GM18858 (cell line): ENCODE data around the gene PPP2R2B.
"Not testable (repeated sequence)": the region's sequence is repeated elsewhere in the genome, so short reads cannot be mapped to it uniquely, and the experiment has no call there.

ENCODE experiments used
- ATAC-seq: cut with Tn5 transposase; IDR thresholded peaks from one replicate; pipeline ENCODE4 v1.9.1; 2021; ENCODE audit not compliant: unreplicated experiment

The PPP2R2B gene

GRCh38 chr5:146748533-146748932 lies 130.0 kb downstream of the PPP2R2B start:
- ATAC-seq = no peak

DNA sequence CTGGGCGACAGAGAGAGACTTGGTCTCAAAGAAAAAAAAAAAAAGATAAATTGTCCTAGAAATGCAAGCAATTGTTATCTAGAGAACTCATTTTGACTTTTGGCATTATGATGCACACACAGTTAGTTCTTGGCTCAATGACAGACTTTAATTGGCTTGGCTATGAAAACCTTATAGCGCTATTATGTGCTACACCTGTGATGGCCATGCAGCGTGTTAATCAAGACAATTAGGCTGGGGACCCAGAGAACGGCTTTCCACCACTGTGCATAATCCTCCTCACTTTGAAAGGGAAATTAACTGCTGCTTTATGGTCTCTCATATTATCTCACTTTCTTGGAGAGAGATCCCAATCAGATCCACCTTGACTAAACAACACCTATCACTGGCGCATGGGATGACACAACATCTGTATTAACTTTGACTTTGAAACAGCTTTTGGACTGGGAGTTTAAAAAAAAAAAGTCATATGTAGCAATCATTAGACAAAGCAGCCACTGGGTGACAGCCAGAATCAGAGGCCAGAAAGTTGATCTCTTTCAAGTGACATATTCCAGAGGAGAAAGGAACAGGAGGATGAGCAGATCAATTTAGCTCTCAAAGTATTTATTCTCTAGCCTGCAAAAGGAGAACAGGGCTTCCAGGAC lies 132.5 kb downstream of the PPP2R2B start:
- no peak for ATAC-seq

DNA sequence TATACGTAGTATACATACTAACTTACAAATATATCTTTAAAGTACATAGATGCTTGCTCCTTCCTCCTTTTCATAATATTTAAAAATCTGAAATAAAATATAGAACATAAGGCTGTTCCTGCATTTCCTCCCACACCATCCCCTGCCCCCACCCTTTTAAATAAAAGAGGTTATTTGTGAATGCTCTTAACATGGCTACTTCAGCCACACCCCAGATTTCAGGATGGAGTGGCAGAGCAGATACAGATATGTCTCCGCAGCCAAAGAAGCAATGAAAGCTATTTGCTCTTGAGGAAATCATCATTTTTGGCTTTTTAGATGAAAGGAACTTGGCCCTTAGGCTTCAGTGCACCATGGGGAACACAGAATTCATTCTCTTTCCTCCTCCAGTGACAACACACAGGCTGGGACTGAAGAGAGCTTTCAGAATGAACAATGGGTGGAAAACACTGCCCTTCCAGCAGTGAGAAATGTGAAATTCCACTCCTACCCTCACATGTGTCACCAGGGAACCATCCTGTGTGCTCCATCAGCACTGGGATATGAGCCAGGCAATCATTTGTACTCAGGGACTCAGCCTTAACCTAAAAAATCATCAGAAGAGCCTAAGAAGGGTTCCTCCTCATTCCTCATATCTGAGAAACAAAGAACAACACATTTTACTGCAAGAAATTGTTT lies 134.3 kb downstream of the PPP2R2B start:
- ATAC-seq = no peak

DNA sequence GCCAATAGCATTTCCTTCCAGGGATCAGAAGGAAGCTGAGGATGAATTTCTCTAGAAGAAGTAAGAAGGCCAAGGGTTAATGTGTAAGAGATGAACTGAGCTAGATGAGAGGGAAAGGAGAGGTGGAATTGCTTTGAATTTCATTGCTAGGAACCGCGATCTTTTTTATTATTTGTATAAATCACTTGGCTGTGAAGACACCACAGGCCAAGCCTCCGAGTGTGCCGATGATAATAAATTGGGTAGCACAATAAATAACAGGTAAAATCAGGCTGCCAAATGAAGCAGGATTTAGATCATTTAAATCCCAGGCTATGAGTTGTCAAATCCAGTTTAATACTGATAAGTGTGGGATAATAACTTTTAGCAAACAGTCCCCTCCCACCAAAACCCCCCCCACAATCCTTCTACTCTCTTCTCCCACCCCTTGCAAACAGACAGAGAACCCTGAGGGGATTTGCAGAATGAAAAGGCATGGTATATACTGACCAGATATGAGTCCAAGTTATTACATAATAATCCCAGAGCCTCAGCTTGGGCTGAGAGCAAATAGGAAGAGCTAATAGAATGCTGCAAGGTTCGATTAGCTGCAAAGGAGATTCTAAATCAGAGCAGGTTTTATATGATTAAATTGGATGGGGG lies 143.5 kb downstream of the PPP2R2B start:
- no peak for ATAC-seq

GRCh38 chr5:146732962-146733361 lies 145.6 kb downstream of the PPP2R2B start:
- no peak for ATAC-seq

DNA sequence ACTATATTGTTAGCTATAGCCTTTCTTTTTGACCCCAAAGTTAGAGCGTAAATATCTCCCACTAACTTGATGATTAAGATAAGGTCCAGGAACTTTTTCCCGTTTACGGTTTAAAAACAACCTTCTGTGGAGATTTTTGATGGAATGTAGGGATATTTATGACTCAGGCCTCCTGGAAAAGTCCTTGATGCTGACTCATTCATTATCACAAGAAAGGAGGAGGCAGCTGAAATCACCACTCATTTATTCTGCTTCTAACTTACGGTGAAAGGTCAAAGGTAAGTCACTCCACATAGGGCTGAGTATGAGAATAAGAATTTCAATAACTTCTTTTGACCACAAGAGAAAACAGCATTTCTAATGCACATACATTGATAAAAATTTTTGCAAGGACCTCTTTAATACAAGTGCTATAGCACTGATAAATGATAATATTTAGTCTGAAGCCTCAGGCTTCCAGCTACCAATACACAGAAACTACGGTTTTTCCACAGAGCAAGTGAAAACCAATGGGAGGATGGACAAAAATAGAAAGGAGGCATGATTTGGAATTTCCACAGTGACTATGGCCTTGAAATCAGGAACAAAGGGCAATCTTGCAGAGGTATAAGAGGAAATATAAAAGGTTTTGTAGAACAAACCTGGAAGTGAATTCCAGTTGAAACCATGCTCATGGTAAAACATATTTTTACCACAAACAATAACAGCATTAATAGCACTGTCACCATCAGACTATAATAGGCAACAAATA lies 146.5 kb downstream of the PPP2R2B start:
- ATAC-seq = no peak

DNA sequence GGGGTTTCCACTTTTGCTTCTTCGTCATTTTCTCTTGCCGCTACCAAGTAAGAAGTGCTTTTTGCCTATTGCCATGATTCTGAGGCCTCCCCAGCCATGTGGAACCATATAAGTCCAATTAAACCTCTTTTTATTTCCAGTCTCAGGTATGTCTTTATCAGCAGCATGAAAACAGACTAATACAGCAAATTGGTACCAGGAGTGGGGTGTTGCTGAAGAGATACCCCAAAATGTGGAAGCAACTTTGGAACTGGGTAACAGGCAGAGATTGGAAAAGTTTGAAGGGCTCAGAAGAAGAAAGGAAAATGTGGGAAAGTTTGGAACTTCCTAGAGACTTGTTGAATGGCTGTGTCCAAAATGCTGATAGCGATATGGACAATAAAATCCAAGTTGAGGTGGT lies 149.8 kb downstream of the PPP2R2B start:
- ATAC-seq = not testable (repeated sequence)

GRCh38 chr5:146726891-146727290 lies 151.7 kb downstream of the PPP2R2B start:
- ATAC-seq = no peak

GRCh38 chr5:146726020-146726419 lies 152.5 kb downstream of the PPP2R2B start:
- no peak for ATAC-seq

GRCh38 chr5:146725025-146725424 lies 153.5 kb downstream of the PPP2R2B start:
- no peak for ATAC-seq

GRCh38 chr5:146722361-146722779 lies 156.2 kb downstream of the PPP2R2B start:
- ATAC-seq = no peak

- ATAC-seq = no peak
These were observed 157.3 kb downstream of the PPP2R2B start for GRCh38 chr5:146721073-146721815.

DNA sequence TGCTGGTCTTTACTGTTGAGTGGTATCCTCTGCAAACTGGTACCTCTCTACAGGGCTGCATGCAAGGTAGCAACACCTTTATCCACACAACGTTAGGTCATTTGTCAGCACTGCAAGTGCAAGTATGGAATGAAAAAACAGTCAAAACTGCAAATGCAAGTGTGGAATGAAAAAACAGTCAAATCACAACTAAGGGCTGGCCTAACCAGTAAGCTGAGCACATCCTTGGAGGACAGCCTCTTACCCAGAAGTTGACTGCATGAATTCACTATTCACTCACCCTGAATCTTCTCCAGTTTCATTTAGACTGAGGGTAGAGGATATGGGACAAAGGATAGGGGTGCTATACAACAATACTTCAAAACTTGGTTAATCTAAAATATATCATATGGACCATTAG lies 158.4 kb downstream of the PPP2R2B start:
- no peak for ATAC-seq

- no peak for ATAC-seq
These were observed 159.4 kb downstream of the PPP2R2B start for GRCh38 chr5:146719179-146719578.

DNA sequence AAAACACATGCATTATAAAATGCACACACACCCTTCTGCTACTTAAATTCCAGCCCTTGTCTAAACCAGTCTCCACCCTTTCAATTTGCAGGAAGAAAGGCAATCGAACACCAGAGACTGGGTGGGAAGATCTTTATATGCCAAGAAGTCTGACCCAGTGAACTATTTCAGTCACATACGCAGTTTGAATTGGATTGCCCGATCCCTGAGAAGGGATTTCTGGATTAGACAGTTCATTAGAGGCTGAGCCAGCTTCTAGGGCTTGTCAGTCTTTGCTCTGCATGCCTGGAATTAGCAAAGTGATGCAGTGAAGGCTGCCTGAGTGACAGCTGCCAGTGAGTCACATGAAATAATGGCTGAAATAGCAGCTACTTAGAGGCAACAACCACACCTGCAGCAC lies 159.9 kb downstream of the PPP2R2B start:
- ATAC-seq = no peak

DNA sequence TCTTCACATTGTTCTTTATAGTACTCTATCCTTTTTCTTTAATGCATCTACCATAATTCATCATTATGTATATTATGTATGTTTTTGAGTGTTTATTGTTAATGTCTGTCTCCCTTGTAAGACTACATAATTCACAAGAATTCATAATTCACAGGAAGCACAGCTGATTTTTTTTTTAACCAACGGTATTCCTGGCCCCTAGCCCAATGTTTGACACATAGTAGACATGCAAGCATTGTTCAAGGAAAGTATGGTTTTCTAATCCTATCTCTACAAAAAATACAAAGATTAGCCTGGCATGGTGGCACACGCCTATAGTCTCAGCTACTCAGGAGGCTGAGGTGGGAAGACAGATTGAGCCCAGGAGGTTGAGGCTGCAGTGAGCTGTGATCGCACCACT lies 160.6 kb downstream of the PPP2R2B start:
- ATAC-seq = no peak

DNA sequence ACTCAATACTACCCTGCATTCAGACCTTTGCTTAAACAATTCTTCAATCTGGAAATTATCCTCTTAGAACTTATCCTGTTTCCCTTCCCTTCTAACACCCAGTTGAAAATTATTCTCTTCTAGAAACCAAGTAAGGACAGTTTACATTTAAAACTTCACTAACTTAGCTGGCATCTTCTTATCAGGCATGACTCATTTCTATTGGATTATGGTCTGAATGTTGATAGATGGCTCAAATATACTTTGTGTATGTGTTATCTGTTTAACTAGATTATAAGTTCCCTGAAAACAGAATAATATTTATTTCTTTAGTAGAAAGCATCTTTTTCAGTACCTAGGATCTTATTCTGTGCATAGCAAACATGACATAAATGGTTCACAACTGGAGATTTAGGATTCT lies 161.9 kb downstream of the PPP2R2B start:
- no peak for ATAC-seq

- no peak for ATAC-seq
These were observed 168.2 kb downstream of the PPP2R2B start for GRCh38 chr5:146710348-146710747.

GRCh38 chr5:146707316-146707715 lies 171.2 kb downstream of the PPP2R2B start:
- ATAC-seq = no peak

- ATAC-seq = no peak
These were observed 172.1 kb downstream of the PPP2R2B start for GRCh38 chr5:146706321-146706972.
